GM21723 (cell line): ENCODE measurements around the gene PLCL1.
"Not testable (repeated sequence)": the region's sequence is repeated elsewhere in the genome, so short reads cannot be mapped to it uniquely, and the experiment has no call there.

Experiments
- ATAC-seq: cut with Tn5 transposase; IDR thresholded peaks from one replicate; pipeline ENCODE4 v1.9.1; 2021; ENCODE audit warnings: mild to moderate bottlenecking, moderate library complexity; ENCODE audit not compliant: unreplicated experiment

Gene PLCL1

DNA sequence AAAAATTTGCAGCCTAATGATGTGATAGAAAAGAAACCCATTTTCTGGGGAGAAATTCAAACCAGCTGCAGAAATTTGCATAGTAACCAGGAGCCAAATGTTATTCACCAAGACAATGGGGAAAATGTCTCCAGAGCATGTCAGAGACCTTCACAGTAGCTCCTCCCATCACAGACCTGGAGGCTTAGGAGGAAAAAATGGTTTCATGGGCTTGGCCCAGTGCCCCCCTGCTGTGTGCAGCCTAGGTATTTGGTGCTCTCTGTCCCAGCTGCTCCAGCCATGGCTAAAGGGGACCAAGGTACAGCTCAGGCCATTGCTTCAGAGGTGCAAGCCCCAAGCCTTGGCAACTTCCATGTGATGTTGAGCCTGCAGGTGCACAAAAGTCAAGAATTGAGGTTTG, 352.9 kb downstream of the PLCL1 start:
- no peak for ATAC-seq

DNA sequence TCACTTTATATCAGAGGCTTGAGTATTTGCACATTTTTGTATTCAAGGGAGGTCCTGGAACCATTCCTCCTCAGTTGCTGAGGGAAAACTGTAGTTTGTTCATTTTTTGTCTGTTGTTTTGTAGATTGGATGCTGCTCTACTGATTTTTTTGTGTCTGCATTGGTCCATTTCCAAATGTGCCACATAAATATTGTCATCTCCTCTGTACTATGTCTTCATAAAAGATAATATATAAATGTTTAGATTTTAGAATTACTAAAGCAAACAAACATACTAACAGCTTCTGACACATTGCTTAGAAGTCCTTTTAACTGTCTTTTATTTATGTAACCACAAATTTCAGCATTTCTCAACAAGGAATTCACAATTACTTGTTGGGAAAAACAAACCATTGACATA, 356.8 kb downstream of the PLCL1 start:
- ATAC-seq = no peak

DNA sequence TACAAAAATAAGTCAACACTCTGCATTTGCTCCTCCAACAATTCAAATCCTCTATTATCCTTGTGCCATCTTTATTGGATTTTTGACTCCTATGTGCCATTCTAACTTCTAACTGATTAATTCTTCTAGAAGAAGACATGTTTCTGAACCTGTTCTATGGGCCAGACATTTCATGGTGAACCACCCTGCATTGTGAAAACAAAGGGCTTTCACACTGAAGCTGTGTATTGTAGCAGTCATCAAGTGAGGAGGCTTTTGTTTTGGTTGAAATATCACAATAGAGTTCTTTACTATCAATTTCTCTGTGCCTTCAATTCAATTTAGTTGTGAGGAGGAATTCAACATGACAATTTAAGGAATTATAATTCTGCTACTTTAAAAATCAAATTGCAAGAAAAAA, 357.9 kb downstream of the PLCL1 start:
- ATAC-seq = no peak

DNA sequence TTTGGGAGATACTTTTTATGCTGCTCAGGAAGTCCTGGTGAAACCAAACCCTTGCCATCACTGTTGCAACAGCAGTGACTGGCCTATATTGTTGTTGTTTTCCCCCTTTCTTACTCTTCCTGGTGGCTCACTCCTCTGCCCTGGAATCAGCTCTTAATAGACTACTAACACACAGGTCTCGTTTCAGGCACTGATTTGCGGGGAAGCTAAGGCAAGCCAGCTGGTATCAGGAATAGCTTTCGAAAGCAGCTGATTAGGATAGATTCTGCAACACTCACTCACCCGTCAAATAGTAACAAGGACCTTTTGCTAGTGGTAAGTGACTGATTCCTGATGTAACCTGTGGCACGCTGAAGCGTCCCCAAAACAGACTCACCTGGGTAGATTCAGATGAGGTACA, 360.4 kb downstream of the PLCL1 start:
- ATAC-seq = no peak

DNA sequence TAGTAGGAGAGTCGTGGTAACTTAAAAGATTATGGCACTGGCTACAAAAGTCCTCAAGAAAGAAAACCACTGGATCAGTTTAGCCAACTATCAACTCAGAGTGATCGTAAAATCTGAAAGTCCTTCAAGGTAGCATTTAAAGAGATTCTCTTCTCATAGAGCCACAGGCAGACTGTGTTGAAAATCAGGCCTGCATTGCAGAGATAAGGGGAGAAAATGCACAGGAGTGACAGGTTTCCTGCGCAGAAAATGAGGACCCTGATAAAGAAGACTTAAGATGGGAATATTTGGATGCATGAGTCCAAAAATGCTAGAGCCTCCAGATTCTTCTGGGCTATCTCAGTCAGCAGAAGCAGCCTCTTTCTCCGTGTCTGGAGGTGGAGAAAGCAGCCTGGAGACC, 360.9 kb downstream of the PLCL1 start:
- no peak for ATAC-seq

DNA sequence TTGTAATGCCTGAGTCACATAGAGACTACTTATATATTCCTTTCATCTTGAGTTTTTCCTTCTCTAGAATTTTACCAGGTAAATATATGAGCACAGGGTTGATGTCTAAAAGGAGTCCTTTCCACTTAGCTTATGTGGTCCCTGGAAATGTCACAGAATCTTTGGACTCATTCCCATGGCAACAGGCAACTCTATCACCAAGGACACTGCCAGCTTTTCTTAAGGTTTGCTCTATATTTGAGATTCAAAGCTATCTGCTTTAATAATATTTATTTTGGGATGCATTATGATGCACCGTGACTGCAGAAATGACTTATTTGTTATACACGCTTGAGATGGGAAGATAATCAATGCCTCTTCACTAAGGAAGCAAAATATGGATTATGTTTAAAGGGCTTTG, 363.0 kb downstream of the PLCL1 start:
- ATAC-seq = no peak

DNA sequence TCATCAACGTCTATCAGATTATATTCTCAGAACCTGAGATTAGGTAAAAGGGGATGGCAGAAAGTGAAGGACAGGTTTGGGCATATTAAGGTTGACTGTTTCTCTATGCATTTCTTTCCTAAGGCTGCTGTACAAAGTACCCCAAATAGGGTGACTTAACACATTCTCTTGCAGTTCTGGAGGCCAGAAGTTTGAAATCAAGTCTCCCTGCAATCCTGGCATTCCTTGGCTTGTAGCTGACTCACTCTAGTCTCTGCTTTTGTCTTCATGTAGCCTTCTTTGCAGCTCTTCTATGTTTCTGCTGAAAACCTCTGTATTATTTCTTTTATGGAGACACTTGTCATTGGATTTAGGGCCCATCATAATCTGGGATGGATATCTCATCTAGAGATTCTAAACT, 364.3 kb downstream of the PLCL1 start:
- no peak for ATAC-seq

DNA sequence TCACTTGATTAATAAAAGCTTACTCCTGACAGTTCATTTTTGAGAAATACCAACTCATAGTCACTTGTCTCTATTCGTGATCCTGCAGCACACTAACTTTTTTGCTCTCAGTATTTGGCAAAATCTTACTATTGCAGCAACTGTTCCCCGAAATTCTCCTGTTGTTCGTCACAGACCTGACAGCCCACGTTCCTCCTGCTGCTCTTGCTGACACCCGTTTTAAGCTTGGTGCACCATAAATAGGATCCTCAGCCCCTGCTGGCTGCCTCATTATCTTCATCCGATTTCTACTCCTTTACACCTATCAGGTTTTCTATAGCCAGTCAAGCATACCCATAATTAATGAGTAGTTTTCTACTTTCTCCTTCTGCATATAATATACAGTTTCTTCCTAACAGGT, 368.8 kb downstream of the PLCL1 start:
- no peak for ATAC-seq

DNA sequence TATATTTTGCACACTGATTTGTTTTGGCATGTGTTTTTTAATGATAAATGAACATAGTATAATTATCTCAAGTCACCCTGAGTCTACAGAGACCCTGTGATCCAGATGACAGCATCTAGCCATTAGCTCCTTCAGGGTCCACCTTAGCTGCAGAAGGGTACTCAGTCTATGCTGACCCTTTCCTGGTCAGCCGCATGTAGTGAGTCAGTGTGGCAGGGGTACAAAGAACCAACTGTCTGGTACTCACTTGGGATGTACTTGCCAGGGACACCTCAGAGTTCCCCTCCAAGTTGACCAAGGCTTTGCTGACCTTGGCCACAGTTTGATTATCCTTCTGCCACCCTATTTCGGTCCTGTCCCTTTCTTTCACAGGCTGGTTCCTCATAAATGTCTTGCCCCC, 369.5 kb downstream of the PLCL1 start:
- no peak for ATAC-seq

DNA sequence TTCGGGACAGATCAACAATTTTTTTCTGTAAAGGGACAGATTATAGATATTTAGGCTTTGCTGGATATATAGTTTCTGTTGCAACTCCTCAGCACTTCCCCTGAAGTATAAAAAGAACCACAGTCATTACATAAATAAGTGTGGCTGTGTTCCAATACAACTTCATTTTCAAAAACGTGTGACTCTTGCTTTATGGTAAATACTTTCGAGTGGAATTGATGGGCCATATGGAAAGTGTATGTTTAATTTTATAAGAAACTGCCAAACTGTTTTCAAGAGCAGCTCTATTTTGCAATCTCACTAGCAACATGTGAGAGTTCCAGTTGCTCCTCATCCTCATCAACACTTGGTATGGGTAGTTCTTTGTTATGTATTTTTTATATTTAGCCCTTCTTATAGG, 370.9 kb downstream of the PLCL1 start:
- ATAC-seq = no peak

DNA sequence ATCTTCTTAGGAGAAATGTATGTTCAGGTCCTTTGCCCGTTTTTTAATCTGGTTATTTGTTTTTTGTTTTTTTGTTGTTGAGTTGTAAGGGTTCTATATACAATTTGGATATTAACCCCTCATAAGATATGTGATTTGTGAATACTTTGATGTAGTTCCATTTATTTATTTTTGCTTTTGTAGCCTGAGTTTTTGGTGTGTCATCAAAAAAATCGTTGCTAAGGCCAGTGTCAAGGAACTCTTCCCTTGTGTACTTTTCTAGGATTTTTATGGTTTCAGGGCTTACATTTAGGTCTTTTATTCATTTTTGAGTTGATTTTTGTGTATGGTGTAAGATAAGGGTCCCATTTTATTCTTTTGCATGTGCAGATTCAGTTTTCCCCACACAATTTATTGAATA, 372.6 kb downstream of the PLCL1 start:
- no peak for ATAC-seq

DNA sequence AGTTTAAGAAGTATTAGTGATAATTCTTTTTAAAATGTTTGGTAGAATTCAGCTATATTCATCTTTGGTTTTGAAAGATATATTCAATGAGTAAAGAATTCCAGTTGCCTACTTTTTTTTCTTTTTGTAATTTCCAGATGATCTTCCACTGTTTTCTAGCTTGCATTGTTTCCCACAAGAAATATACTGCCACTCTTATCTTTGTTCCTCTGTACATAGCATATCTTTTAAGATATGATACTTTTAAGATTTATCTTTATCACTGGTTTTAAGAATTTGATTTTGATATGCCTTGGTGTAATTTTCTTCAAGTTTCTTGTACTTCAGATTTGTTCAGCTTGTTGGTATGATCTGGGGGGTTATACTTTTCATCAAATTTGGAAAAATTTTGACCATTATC, 374.4 kb downstream of the PLCL1 start:
- ATAC-seq = no peak

DNA sequence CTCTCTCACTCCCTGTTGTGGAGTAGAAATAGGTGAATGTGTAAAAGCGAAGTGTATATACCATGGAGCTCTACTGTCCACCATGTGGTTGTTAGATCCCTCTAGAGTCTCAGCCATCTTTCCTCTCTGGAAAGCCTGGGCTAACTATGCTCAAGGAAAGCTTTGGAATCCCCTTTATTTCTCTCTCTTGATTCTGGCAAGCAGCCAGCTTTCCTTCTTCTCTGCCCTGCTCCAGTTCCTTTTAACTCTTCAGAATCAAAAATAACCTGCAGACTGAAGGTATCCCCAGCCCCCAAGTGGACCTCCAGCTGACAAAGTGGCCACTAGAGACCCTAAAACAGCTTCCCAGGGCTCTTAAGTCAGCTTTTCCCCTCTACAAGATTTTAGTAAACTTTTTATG, 381.9 kb downstream of the PLCL1 start:
- ATAC-seq = no peak

DNA sequence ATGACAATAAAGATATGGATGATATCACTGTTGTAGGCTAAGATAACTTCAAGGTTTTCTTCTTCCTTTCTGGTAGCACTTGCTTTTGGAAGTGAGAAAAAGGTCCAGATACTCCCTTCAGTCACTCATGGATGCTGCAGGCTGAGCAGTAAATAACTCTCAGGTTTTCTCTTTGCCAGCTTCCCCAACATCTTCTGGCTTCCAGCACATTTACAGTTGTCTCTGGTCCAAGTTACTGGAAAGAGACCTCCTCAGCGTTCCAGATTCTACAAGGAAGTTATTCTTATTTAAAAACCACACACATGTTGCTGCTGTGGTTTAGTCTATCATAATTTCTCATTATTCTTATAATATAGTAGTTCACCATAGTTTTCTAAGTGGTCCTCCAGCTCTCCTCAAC, 383.4 kb downstream of the PLCL1 start:
- no peak for ATAC-seq

DNA sequence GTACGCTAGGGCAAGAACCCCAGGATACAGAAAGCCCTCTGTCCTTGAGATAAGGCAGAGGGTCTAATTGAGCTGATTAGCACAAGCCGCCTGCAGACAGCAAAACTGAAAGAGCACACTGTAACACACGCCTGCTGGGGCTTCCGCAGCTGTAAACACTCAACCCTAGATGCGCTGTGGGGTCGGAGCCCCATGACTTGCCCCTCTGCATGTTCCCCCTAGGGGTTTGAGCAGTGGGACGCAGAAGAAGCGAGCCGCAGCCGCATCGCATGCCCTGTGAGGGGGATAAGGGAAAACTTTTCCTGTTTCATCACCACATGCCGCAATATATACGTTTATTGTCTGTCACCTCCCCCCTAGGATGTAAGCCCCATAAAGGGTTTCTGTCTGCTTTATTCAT, 384.6 kb downstream of the PLCL1 start:
- ATAC-seq = no peak

DNA sequence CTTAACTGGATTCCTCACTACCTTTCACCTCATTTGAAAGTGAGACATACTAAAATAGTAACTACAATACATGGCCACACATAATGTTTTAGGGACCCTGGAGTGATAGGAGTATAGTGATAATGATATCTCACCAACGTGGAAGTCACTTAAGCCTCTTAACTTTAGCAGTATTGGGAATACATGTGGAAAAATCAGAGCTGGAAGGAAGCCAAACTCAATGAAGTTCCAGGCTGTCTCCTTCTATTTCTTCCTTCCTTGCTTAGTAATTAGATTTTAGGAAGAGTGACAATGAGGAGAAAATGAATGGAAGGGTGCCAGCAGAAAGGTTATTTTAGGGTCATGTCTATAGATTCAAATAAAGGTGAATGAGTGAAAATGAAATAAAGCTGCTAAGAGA, 387.3 kb downstream of the PLCL1 start:
- no peak for ATAC-seq

DNA sequence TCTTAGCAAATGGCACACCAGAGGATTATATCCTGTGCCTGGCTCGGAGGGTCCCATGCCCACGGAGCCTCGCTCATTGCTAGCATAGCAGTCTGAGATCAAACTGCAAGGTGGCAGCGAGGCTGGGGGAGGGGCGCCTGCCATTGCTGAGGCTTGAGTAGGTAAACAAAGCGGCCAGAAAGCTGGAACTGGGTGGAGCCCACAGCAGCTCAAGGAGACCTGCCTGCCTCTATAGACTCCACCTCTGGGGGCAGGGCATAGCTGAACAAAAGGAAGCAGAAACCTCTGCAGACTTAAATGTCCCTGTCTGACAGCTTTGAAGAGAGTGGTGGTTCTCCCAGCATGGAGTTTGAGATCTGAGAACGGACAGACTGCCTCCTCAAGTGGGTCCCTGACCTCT, 392.2 kb downstream of the PLCL1 start:
- not testable (repeated sequence) for ATAC-seq
